NCI-H774 (cell line): ENCODE measurements around the gene ASB7.
"Not testable (repeated sequence)": the region's sequence is repeated elsewhere in the genome, so short reads cannot be mapped to it uniquely, and the experiment has no call there.

ENCODE experiments used
- DNase-seq: peaks from one replicate; lab custom pipeline; 2025; lab: John Stamatoyannopoulos, UW

Gene ASB7, protein sequence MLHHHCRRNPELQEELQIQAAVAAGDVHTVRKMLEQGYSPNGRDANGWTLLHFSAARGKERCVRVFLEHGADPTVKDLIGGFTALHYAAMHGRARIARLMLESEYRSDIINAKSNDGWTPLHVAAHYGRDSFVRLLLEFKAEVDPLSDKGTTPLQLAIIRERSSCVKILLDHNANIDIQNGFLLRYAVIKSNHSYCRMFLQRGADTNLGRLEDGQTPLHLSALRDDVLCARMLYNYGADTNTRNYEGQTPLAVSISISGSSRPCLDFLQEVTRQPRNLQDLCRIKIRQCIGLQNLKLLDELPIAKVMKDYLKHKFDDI

GRCh38 chr15:100602064-100602822, at the start of gene ASB7, which contains the start of gene LINS1:
ASB7 (plus strand) TSS chr15:100602589; CDS start chr15:100612217, 9,628 bp downstream.
LINS1 (minus strand) TSS chr15:100602184; CDS start chr15:100580842, 21,342 bp downstream.
- peak; percentile 99 for DNase-seq

DNA sequence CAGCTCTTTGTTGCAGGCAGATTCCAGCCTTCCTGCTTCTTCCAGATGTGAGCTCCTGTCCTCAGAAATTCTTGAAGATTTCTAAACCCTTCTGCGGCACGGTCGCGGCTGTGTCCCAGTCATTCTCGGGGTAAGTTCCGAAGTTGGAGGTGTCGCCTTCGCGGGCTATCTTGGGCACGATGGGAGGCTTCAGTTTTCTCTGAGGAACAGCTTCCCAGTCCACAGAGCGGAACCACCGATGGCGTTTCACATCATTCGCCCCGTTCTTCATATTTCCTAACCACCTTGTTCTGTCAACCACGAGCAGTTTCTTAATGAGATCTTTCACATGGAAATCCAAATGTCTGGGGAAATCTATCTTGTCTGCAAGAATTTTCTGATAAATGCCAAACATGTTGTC, 48.9 kb upstream of the ASB7 start:
- no peak for DNase-seq

- no peak for DNase-seq
These were observed 43.6 kb upstream of the ASB7 start for GRCh38 chr15:100558771-100559254.

DNA sequence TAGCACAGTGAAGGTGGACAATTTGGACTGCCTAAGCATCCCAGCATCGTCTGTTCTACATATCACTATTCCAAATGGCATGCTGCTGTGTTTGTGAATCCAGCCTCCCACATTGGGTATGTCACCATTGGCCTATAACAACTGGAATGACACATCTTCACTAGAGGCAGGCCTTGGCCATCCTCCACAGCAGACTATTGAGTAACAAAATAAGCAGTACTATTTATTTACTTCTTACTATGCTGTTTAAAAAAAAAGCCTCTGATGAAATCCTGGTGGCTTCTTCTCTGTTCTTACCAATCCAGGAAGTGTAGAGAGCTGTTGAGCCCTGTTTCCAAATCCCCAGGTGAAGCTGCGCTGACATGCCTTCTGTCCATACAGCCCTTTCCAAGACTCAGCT, 43.1 kb upstream of the ASB7 start:
- DNase-seq: no peak

- DNase-seq: no peak
These were observed 42.1 kb upstream of the ASB7 start for GRCh38 chr15:100560323-100560722.

- no peak for DNase-seq
These were observed 36.8 kb upstream of the ASB7 start for GRCh38 chr15:100565591-100565990.

DNA sequence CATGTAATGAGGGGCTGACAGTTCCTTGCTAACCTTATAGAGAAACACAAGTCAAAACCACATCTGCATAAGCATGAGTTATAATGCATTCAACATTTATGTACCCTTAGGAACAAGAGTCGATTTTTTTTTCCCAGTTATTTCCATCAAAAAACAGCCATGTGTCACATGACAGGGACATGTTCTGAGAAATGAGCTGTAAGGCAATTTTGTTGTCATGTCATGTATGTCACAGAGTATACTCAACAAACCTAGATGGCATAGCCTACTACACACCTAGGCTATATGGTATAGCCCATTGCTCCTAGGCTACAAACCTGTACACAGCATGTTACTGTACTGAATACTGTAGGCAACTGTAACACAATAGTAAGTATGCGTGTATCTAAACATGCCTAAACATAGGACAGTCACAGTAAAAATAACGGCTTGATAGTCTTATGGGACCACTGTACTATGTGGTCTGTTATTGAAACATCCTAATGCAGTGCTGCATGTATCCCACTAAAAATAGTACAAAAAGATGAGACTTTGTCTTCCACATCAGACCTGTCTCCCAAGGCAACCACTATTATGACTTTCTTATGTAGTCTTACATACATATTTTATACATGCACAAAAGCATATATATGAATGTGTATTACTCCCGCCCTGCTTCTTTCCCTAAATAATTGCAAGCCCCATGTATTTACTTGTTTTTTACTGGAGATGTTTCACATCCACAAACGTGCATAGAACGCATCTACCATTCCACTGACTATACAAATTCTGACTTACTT, 35.4 kb upstream of the ASB7 start:
- DNase-seq: no peak

DNA sequence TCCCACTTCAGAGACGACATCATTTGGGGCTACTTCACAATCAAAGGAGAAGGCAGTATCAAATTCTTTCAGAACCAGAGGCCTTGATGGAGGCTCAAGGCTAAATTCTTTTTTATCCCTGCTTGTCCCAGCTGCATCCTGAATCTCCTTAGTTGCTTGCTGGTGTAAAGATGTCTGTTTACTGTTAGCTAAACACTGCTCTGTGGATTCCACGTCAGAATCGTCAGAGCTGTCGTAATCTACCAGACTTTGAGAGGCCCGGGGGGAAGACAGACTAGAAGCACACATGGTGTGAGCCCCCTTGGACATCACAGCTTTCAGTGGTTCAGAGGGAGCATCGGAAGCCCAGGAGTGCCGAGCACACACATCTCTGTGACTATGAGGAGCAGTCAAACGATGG, 33.0 kb upstream of the ASB7 start:
- DNase-seq: no peak

- DNase-seq: no peak
These were observed 32.1 kb upstream of the ASB7 start for GRCh38 chr15:100570275-100570674.

GRCh38 chr15:100570735-100571313, 31.6 kb upstream of the ASB7 start:
- DNase-seq: no peak

DNA sequence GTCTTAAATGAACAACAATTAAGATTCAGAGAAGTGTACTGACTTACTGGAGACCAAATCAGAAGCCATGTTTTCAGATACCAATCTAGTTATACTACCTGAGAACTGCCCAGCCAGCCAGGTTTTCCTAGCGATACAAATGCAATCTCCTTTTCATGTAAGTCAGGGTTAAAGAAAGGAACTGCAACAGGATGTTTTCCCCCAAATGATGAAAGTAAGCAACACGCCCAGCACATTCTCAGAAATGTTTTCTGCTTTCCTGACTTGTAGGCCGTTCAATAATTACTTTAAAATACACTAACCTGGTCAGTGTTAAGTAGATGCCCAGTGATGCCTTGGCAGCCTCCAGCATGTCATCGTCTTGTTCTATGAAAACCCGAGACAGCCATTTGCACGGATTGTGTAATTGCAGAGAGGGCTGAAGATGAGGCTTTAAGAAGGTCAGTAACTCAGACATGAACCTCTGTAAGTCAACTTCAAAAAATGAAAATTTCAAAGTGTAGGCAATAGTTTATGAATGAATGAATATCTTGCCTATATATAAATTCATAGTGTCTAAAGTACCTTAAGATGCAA, 30.7 kb upstream of the ASB7 start:
- no peak for DNase-seq

DNA sequence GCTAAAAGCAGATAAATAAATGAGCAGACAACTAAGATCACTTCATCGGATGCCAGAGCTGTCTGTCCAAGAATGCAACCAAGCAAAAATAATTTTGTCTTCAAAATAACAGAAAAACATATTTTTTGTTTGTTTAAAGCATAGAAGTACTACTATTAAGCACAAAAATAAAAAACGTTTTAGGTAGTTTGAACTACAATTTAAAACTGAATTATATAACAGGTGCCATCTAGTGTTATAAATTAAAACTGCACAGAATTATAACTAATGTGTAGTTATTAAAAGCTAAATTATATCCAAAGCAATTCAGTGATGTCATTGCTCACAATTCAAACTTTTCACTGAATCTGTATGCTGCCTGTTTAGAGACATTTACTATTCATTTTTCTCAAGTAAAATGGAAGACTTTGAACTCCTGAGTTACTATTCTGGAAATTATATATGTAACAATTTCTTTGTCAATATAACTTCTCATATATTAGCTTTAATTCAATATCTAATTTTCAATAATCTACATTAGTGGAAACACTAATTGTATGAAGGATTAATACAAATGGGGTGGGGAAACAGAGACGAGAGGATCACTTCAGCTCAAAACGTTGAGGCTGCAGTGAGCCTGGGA, 29.9 kb upstream of the ASB7 start:
- no peak for DNase-seq

GRCh38 chr15:100573526-100573925, 28.9 kb upstream of the ASB7 start:
- no peak for DNase-seq

DNA sequence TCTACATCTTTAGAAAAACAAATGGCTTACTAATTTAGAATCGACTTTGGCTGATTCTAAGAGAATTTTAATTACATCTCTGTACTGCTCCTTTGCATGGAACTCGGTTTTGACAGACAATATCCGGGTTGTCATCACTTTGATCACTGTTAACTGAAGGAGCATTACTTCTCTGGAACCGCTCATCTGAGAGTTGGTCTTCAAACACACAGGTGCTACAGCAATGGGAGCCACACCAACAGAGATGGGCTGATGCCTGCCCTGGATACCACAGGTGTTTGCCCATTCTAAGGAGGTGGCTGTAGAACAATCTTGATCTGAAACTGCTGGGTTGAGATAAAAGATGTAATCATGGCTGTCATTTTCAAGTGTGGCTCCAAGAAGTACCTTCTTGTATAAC, 22.0 kb upstream of the ASB7 start:
- no peak for DNase-seq

- no peak for DNase-seq
These were observed 13.6 kb upstream of the ASB7 start for GRCh38 chr15:100588638-100589242.

DNA sequence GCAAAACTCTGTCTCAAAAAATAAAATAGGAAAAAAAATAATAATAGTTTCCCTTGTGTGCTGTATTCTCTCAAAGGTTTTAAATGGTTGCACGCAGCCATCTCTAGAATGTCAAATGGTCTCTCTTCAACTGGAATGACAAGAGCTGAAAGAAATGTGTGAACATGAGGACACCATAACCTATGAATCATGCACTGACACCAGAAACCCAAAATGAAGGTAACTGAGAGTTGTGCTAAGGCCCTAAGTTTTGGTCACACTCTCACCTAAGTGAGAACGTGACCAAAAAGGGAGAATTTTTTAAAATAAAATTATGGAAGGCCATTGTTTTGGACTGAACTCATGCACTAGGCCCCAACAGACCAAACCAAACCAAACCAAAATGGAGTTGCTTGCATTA, 11.2 kb upstream of the ASB7 start:
- not testable (repeated sequence) for DNase-seq

DNA sequence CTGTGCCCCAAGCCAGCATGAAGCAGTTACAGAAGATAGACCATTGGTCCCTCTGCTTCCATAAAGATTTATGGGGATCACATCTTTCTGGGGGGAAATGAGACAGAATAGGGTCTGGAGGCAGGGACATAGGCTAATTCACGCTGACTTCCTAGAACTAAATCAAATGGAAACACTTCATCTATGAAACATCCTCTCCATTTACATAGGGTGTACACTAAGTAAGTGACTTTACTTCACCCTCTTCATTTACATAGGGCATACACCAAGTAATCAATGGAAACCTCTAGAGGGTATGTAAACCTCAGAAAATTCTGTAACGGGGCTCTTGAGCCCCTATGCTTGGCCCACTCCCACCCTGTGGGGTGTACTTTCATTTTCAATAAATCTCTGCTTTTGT, 10.6 kb upstream of the ASB7 start:
- no peak for DNase-seq

DNA sequence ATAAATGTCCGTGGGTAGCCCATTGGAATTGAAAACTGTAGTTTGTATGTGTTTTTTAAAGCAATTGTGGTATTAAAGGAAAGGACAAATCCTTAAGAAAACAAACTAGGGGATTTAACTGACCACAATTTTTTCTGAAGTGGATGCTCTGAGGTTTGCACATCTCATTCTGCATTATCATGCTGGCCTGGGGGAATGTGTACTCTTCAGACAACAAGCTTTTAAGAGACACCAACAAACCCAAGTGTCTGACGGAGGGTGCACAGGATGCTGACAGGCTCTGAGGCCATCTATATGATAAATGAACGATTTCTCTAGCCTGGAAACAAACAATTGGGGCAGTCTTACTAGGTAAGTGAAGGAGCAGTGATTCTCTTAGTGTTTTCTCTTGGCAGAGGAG, 9.5 kb upstream of the ASB7 start:
- no peak for DNase-seq

DNA sequence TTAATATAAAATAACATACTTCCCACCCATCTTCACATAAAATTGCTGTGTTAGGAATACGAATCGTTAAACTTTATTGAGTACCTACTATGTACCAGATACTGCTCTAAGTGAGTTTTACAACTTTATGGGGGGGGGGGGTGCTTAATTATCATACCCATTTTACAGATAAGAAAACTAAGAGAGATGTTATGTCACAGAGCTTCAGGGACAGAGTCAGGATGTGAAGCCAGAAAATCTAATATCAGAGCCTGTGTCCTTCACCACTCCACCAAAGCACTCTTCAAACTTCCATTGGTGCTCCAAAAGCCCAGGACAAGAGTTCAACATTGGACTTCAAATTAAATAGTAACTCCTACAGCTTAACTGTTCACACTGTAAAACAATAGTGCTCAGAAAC, 9.0 kb upstream of the ASB7 start:
- DNase-seq: no peak

GRCh38 chr15:100595964-100596363, 6.4 kb upstream of the ASB7 start:
- no peak for DNase-seq

- DNase-seq: no peak
These were observed 5.6 kb upstream of the ASB7 start for GRCh38 chr15:100596792-100597191.
